HG03097 (cell line): Measurements from ENCODE around the gene SRBD1.

Experiments used
- ATAC-seq: cut with Tn5 transposase; IDR thresholded peaks from one replicate; pipeline ENCODE4 v1.9.1; 2021; ENCODE audit not compliant: unreplicated experiment, low FRiP score

SRBD1 gene

GRCh38 chr2:45611020-45611859, at the start of gene SRBD1:
SRBD1 (minus strand) TSS chr2:45611267; CDS start chr2:45605441, 5,826 bp downstream.
- peak; percentile 86 for ATAC-seq

GRCh38 chr2:45654250-45654649, 43.2 kb upstream of the SRBD1 start:
- ATAC-seq, result no peak

DNA sequence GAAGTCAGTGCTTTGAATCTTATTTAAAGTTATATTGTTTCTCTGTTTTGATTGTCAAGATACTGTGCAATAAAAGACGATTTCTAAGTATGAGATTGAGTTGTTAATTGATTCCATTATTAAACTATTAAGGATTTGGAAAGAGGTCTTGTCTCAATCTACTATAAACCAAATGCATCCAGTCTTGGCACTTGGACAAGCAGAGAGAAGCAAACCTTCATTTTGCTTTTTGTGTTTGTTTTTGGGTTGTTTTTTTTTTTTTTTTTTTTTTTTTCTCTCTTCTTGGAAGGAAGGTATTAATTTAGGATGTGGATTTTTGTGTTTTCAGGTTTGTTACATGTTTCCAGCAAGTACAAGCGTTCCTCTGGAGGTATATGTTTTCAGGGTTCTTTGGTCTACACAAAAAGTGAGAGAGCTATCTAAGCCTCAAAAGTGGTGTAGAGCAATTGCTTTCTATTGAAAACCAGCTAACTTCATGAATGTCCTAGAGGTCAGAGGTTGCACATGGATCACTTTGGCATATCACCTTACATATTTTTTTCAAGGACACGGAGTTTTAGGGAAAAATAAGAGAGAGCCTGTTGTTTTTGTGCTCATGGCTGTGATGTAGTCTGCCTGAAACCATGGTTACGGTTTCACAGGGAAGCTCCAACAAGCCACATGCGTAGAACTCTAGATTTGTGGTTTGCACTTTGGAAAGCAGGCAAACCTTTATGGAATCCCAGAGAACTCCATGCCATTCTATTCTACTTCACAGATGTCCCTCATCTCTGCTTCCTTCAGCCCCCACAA, 42.3 kb upstream of the SRBD1 start:
- ATAC-seq, result no peak

DNA sequence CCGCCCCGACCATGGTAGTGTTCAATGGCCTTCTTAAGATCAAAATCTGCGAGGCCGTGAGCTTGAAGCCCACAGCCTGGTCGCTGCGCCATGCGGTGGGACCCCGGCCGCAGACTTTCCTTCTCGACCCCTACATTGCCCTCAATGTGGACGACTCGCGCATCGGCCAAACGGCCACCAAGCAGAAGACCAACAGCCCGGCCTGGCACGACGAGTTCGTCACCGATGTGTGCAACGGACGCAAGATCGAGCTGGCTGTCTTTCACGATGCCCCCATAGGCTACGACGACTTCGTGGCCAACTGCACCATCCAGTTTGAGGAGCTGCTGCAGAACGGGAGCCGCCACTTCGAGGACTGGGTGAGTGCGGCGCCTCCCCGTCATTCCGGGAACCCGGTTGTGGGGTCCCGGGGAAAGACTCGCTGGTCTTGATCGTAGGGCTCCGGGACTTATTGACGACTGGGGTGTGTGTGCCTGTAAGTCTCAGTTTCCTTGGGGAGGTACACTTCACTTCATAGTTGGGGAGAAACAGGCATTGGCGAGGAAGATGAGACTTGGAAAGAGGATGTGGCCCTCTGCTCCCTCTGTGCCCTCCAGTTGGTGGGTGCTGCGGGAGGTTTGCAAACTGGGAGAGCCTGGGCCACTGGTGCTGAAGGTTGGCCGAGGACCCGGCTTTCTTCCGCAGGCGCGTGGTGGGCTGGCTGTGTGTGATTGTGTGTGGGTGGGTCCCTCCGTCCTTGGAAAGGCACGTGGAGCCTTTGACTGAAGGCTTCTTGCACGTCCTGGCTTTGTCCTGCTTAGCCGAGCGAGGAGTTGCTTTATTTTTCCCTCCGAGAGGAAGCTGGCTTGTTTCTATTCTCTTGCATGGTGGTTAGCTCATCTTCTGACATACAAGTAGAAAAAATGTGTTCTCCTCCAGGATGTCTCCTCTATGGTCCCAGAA, 41.3 kb upstream of the SRBD1 start:
- no peak for ATAC-seq

GRCh38 chr2:45651415-45652089, 40.5 kb upstream of the SRBD1 start, which contains the start of gene PRKCE:
PRKCE (plus strand) TSS chr2:45651675.
- peak; percentile 19 for ATAC-seq

GRCh38 chr2:45650851-45651414, 39.9 kb upstream of the SRBD1 start:
- ATAC-seq, result peak; percentile 69

GRCh38 chr2:45649858-45650811, 39.1 kb upstream of the SRBD1 start:
- peak; percentile 24 for ATAC-seq

- ATAC-seq, result no peak
Observed at GRCh38 chr2:45649462-45649857, 38.4 kb upstream of the SRBD1 start.

DNA sequence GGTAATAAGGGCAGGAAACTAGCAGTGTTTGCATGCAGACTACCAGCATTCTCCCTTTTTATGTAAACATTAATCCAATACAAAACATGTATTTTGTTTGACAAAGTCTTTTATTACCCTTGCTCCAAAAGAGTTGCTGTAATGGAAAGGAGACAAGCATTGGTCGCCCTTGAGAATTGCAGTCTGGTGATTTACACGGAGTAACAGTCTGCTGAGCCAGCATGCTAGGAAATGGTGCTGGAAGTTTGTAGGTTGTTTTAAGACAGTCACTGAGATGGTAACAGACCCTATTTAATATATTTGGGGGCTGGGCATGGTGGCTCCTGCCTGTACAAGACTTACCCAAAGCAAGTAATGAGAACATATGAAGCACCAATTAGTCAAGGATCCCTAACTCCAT, 37.6 kb upstream of the SRBD1 start:
- no peak for ATAC-seq

GRCh38 chr2:45647986-45648520, 37.0 kb upstream of the SRBD1 start:
- ATAC-seq, result no peak

DNA sequence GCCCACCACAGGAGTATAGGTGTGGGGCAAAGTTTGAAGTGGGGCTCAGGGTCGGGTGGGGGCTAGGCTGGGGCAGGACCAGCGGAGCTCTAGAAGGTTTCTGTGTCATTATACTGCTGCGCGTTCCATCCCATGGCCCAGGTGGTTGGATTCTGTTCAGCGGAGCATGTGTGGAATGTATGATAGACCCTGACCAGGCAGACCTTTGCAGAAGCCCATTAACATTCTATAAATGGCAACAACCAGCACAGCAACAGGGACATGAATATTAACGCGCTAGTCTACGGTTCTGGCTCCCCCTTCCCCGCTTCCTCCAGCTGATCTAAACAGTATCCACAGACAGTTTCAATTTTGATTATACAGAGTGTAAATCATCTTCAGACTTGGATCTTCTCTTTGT, 36.3 kb upstream of the SRBD1 start:
- ATAC-seq, result no peak

DNA sequence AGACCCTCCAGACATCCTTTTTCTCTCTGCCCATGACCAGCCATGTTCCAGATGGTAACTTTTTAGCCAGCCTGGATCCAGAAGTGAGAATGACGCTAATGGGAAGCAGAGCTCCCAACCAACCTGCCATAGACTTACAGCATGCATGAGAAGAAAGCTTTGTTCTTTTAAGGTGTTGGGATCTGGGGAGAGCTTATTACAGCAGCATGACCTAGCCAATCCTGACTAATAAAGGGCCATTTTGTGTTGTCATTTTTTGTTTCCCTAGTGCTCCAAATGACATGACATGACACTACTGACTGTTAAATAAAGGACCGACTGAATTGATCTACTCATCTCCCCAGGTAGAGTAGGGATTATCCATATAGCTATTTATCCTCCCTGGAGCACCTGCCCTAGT, 35.2 kb upstream of the SRBD1 start:
- ATAC-seq, result no peak

GRCh38 chr2:45643543-45644542, 32.8 kb upstream of the SRBD1 start:
- ATAC-seq, result no peak

- no peak for ATAC-seq
Observed at GRCh38 chr2:45643095-45643494, 32.0 kb upstream of the SRBD1 start.

DNA sequence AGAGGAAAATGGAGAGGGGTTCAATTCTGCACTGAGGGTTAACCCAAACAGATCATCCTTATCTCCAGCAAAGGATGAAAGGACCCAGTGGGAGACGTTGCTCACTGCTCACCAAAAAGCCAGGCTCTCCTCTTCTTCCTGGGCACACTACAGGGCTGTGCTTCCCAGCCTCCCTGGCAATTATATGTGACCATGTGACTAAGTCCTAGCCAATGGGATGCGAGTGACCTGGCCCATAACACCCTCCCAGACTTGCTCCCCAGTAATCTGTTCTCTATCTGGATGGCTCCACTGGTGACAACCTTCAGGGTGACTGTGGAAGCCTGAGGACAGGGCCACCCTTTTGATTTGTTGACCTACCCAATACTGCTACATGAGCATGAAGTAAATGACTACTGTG, 29.5 kb upstream of the SRBD1 start:
- no peak for ATAC-seq

DNA sequence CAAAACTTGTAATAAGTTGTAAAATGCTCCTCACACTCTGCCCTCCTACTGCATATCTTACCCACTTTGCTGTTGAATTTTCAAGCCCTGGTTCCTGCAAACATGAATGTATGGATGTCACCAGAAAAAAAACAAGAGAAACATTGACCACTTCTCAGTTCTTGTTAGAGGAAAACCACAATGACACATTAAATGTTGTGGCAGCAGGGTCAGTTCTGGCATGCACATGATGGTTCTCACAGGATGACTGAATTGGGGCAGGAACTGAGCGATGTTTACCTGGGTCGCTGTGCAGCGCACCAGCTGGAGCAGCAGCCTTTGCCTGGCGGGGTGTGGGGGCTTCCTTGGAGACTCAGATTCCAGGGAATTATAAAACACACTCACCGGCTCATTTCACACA, 26.4 kb upstream of the SRBD1 start:
- no peak for ATAC-seq

DNA sequence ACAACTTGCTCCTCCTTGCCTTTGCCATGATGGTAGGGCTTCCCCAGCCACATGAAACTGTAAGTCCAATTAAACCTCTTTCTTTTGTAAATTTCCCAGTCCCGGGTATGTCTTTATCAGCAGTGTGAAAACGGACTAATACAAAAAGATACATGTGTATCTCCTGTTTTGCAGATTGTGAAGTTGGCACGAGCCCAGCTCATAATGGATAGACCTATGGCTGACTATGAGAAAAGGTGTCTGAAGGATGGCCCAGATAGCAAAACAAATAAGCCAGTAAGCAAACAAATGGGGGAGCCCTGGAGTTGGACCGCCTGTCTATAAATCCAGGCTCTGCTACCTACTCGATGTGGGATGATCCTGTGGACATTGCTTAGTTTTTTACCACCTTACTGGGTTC, 24.9 kb upstream of the SRBD1 start:
- no peak for ATAC-seq
